Ovary (tissue), 9 donors: ENCODE data around the gene TCEANC. TPM values are rescaled to one million over a fixed set of nuclear protein-coding genes. Genes with fewer than 3 reads are reported as not detected.

Source experiments
- DNase-seq, 5 donors: peaks; one replicate each; pipeline ENCODE4 v3.0.0-alpha.2; 2019 to 2020
- H3K27ac ChIP-seq, 2 donors: fragments of 200-600 bp; one replicate each; pipeline versions ENCODE4 v1.5.1 to v1.8.0; 2019 to 2022
- H3K27me3 ChIP-seq: fragments of 200-600 bp; one replicate; pipeline ENCODE4 v1.8.0; 2022
- H3K36me3 ChIP-seq: fragments of 200-600 bp; sonication (generic); one replicate; pipeline ENCODE4 v1.5.1; 2019
- H3K4me1 ChIP-seq: one replicate; pipeline ENCODE4 v1.8.1; 2013; ENCODE audit warnings: mild to moderate bottlenecking, moderate library complexity; ENCODE audit not compliant: insufficient read depth
- H3K4me3 ChIP-seq: fragments of 200-600 bp; sonication (generic); one replicate; pipeline ENCODE4 v1.5.1; 2017
- H3K9me3 ChIP-seq, 2 donors: fragments of 200-600 bp in 1 of 2; sonication (generic) in 1 of 2; one replicate each; pipeline versions ENCODE4 v1.5.1 to v1.8.1; 2013 to 2019; ENCODE audit warnings: mild to moderate bottlenecking in 1 of 2, moderate library complexity in 1 of 2
- EP300 ChIP-seq: sonication (generic); formaldehyde crosslinking; IDR thresholded peaks from one replicate; pipeline ENCODE4 v1.6.1; 2017; ENCODE audit warnings: antibody characterized with exemption
- POLR2A ChIP-seq: fragments of 450-650 bp; IDR thresholded peaks from one replicate; pipeline ENCODE4 v1.6.1; 2017; ENCODE audit warnings: antibody characterized with exemption, mild to moderate bottlenecking, moderate library complexity
- WGBS, 3 donors: extraction: QIAGEN DNeasy Blood & Tissue Kit in 1 of 3; methylation state at CpG; one replicate each; pipeline versions ENCODE4 v1.1.5 to v1.1.7; 2013 to 2017; 5-methylcytosine and 5-hydroxymethylcytosine counted together
- intact Hi-C, 4 donors: fragments of 100-400 bp; cut with DNase I; formaldehyde crosslinking; loops; one replicate each; pipeline versions ENCODE4 v1.11.0 to v1.15.1; 2022 to 2023
- polyA plus RNA-seq, 2 donors: library from polyadenylated mRNA; stranded (reverse); fragments of 200-250 nt in 1 of 2; fragments of 350-450 nt in 1 of 2; fragmentation: Illumina TruSeq in 1 of 2; extraction: RNeasy Lipid Tissue Mini Kit (QIAGEN cat#74804) in 1 of 2; gene quantifications; one replicate each; pipeline ENCODE4 v1.2.3, GENCODE V29; 2013 to 2014
- total RNA-seq, 7 donors: library from RNA; depleted of rRNA in 2 of 7; stranded (reverse); fragments of >200 nt in 2 of 7; fragmentation: NEBNext Ultra II Directional in 3 of 7; extraction: Animal tissue kit (Norgen Biotek cat#: 25700) in 3 of 7; gene quantifications; one replicate each; pipeline versions ENCODE4 v1.1.0 to v1.2.4, GENCODE V29; 2016 to 2023
- TF ChIP-seq, protein P1 (sequence below), 3 donors: fragments of 450-650 bp in 2 of 3; fragments of 200-600 bp in 1 of 3; IDR thresholded peaks; one replicate each; pipeline versions ENCODE4 v1.5.1 to v1.8.0; 2016 to 2022; ENCODE audit warnings: antibody characterized with exemption in 3 of 3, mild to moderate bottlenecking in 1 of 3
- donor health status: DM: no; HTN: no; CAD: no; lungs with moderate emphysema.
- donor health status: DM: no; HTN: no; CAD: no.
- donor health status: Bipolar disorder and iron deficiency.
- donor health status: DM: yes; HTN: yes; CAD: no.
- donor health status: DM: no; HTN: no; CAD: no.
- donor health status: DM: yes; HTN: yes; CAD: no.

TCEANC gene
- total and polyA plus RNA-seq, 9 donors: 2.6 to 9.2 (median 4.2) TPM

DNA sequence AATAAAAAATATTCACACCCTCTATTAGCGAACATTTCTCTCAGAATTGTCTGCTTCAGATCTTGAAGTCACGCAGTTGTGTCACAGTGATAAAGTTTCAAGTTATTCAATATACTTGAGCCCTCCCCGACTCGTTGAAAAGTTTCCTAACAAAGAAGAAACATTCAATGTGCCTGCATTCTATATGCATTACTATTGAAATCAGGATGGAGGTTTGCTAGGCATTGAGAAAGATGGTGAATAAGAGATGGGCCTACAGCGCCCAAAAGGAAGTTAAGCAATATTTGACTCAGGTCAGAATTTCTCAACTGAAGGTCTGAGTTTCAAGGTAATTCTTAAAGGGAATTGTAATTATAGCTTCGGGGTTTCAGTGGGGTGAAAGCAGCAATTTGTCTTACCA lies 6.1 kb downstream of the TCEANC start:
- DNase-seq: no peak
- Histone ChIP-seq H3K27me3 (no peaks in the 10 kb centered on the region), H3K4me3 (no peak overlapping the region), H3K4me1 (peaks cover 3% of the 10 kb centered on the region), H3K9me3 (no peaks in the 10 kb centered on the region), H3K27ac (peak overlapping the region in 1 of 2 donors; percentile 42), H3K36me3 (no peaks in the 10 kb centered on the region)
- intact Hi-C loops: loop anchor here in 3 of 4 donors (5.0 to 10.0 kb wide), 4 partner anchors 76 to 373 kb away; partner anchors contain the start of genes GEMIN8 (in 2 of the 3), OFD1 (in 1 of the 3) and TRAPPC2 (in 1 of the 3)
- TF ChIP-seq EP300: no peak
- TF ChIP-seq, protein P1, sequence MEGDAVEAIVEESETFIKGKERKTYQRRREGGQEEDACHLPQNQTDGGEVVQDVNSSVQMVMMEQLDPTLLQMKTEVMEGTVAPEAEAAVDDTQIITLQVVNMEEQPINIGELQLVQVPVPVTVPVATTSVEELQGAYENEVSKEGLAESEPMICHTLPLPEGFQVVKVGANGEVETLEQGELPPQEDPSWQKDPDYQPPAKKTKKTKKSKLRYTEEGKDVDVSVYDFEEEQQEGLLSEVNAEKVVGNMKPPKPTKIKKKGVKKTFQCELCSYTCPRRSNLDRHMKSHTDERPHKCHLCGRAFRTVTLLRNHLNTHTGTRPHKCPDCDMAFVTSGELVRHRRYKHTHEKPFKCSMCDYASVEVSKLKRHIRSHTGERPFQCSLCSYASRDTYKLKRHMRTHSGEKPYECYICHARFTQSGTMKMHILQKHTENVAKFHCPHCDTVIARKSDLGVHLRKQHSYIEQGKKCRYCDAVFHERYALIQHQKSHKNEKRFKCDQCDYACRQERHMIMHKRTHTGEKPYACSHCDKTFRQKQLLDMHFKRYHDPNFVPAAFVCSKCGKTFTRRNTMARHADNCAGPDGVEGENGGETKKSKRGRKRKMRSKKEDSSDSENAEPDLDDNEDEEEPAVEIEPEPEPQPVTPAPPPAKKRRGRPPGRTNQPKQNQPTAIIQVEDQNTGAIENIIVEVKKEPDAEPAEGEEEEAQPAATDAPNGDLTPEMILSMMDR (IDR thresholded peaks at IDR 0.05): no peak
- TF ChIP-seq POLR2A: no peak
- 49 to 50% (median 50%) methylated on average over 6 of the region's 6 CpGs for WGBS, 3 donors

DNA sequence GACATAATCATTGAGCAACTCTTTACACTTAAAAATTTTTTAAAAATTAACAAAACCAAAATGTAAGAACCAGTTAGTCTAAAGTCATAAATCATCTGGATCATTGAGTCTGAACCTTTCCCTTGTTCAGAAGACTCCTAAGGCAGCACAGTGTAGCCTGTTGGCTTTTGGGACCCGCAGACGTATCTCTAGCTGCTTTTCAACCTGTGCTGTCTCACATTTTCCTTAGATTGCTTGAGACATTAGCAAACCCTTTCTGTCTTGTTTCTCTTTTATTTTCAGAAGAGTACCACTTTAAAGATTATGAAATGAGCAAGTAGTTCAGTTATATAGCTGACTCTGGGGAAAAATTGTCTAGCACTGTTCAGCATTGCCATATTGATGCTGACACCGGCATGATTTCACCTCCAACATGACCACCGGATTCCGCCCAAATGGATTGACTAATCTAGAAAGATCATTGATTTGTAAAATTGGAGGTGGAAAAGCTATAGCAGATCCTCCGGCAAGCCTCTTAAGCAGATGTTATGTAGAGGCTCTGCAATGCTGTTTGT lies 8.9 kb downstream of the TCEANC start:
- DNase-seq: no peak
- 60 to 73% (median 61%) methylated on average over 6 of the region's 6 CpGs for WGBS, 3 donors
- TF ChIP-seq POLR2A (no peak), EP300 (no peak)
- TF ChIP-seq, protein P1 (IDR thresholded peaks at IDR 0.05): no peak
- Histone ChIP-seq H3K27me3 (no peaks in the 10 kb centered on the region), H3K36me3 (no peaks in the 10 kb centered on the region), H3K4me3 (peak overlapping the region; percentile 6), H3K9me3 (no peaks in the 10 kb centered on the region), H3K4me1 (peaks cover 2% of the 10 kb centered on the region), H3K27ac (peak overlapping the region in 1 of 2 donors; percentile 13)
- intact Hi-C loops: no loop called here

DNA sequence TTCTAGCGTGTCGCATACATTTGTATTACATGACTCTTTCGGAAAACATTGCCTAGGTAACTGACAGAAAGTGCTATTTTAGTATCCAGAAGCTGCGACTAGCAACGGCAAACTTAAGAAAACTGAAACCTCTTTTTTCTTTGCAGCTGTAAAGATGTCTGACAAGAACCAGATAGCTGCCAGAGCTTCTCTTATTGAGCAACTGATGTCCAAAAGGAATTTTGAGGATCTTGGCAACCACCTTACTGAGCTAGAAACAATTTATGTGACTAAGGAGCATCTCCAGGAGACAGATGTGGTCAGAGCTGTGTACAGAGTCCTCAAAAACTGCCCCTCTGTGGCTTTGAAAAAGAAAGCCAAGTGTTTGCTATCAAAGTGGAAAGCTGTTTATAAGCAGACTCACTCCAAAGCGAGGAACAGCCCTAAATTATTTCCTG lies 9.4 kb downstream of the TCEANC start:
- DNase-seq: no peak
- Histone ChIP-seq H3K36me3 (no peaks in the 10 kb centered on the region), H3K27me3 (no peaks in the 10 kb centered on the region), H3K4me1 (peaks cover 2% of the 10 kb centered on the region), H3K9me3 (no peaks in the 10 kb centered on the region), H3K4me3 (peak overlapping the region; percentile 6), H3K27ac (peak overlapping the region in 1 of 2 donors; percentile 13)
- WGBS, 3 donors: 49 to 54% (median 53%) methylated on average over 6 of the region's 6 CpGs
- intact Hi-C loops: no loop called here
- TF ChIP-seq EP300: no peak
- TF ChIP-seq, protein P1 (IDR thresholded peaks at IDR 0.05): no peak
- no peak for TF ChIP-seq POLR2A

DNA sequence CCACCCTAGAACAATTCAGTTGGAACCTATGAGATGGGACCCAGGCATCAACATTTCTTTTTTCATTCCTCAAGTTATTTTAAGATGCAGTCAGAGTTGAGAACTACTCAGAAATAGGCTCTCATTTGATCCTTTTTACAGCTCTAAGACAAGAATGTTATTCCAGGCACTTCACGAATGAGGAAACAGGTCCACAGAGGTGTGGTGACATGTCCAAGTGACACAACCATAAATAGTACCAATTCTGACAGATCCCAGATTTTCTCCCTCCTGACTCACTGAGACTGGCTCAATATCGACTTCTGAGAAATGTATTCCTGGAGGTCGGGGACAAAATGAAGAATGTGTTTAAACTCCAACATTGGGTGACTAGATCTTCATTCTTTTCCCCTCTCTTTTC lies 11.1 kb downstream of the TCEANC start:
- intact Hi-C loops: no loop called here
- Histone ChIP-seq H3K36me3 (no peaks in the 10 kb centered on the region), H3K4me1 (peaks cover 2% of the 10 kb centered on the region), H3K9me3 (no peaks in the 10 kb centered on the region), H3K4me3 (no peak overlapping the region), H3K27me3 (no peaks in the 10 kb centered on the region), H3K27ac (no peak overlapping the region)
- TF ChIP-seq EP300 (no peak), POLR2A (no peak)
- TF ChIP-seq, protein P1 (IDR thresholded peaks at IDR 0.05): no peak
- DNase-seq: no peak
- 91 to 95% (median 93%) methylated on average over 3 of the region's 3 CpGs for WGBS, 3 donors
